OCI-LY1 (cell line): ENCODE results near the gene GTF2I.

Experiments
- CTCF ChIP-seq: fragments of 200-600 bp; sonication (generic), shearing (Covaris generic); IDR thresholded peaks from 2 replicates; pipeline ENCODE4 v1.5.1; 2017; ENCODE audit warnings: mild to moderate bottlenecking, antibody characterized with exemption, low read length, moderate library complexity, mixed read lengths
- EZH2 ChIP-seq: fragments of 200-600 bp; sonication (generic), shearing (Covaris generic); IDR thresholded peaks from 2 replicates; pipeline ENCODE4 v1.8.0; 2017; ENCODE audit warnings: borderline replicate concordance, mixed run types, mild to moderate bottlenecking, antibody characterized with exemption, low read length, moderate library complexity, mixed read lengths

- TF ChIP-seq EZH2 (no peak), CTCF (no peak)
Observed at GRCh38 chr7:74633451-74633921, 24.0 kb upstream of the GTF2I start.
